GM15510 (cell line): ENCODE measurements around the gene PSMD8.

ENCODE experiments used
- POLR2A ChIP-seq: IDR thresholded peaks from 3 replicates; pipeline ENCODE4 v1.6.1; 2011; ENCODE audit warnings: borderline replicate concordance; ENCODE audit not compliant: insufficient read length; ENCODE audit errors: extremely low read depth

PSMD8 gene

DNA sequence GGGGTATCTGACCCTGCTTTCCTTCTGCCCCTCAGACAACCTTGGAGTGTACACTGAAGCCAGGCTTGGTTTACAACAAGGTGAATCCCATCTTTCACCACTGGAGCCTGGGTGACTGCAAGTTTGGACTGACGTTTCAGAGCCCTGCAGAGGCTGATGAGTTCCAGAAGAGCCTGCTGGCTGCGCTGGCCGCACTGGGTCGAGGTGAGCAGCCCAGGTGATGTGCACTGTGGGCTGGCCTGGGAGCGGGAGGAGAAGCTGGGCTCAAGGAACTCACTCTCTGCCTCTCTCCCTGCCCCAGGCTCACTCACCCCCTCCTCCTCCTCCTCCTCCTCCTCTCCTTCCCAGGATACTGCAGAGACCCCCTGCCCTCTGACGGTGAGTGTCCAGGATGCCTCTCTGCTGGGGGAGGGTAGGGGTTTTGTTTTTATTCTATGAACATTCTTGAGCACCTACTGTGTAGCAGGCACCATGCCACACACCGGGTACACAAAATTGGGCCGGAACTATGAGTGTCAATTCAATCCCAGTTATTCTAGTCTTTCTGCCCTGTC is 17.6 kb downstream of the PSMD8 start:
- no peak for TF ChIP-seq POLR2A

DNA sequence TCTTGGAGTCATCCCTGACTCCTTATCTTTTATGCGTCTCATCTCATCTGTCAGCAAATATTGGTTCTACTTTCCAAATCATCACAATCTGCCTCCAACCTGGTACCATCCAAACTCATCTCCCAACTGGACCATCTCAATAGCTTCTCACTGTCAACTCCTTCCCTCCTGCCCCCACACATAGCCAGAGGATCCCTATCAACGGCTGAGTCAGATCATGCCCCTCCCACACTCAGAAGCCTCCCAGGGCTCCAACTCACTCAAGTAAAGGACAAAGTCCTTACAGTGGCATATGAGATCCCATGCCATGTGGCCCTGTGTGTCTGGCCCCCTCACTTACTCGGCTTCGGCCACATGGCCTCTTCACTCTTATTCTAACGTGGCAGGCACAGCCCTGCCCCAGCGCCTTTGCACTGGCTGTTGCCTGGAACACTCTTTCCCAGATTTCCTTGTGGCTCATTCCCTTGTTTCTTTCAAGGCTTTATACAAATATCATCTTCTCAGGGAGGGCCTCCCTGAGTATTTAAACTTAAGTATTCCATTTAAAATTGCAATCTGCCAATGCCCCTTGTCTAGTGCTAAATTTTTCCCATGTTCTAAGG is 18.4 kb downstream of the PSMD8 start:
- TF ChIP-seq POLR2A: no peak

DNA sequence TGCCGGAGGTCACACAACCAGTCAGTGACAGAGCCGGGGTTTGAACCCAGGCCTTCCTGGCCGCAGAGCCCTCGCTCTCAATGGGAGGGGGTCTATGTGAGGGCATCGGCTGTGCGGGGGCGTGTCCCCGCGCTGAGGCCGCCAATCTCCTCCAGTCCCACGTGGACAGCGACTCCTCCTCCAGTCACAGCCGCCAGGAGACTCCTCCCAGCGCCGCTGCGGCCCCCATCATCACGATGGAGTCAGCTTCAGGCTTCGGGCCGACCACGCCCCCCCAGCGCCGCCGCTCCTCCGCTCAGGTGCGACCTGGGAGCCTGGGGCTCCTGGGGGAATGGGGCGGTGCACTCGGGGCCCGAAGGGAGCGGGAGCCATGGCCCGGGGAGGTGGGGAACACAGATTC is 20.1 kb downstream of the PSMD8 start:
- TF ChIP-seq POLR2A: no peak

DNA sequence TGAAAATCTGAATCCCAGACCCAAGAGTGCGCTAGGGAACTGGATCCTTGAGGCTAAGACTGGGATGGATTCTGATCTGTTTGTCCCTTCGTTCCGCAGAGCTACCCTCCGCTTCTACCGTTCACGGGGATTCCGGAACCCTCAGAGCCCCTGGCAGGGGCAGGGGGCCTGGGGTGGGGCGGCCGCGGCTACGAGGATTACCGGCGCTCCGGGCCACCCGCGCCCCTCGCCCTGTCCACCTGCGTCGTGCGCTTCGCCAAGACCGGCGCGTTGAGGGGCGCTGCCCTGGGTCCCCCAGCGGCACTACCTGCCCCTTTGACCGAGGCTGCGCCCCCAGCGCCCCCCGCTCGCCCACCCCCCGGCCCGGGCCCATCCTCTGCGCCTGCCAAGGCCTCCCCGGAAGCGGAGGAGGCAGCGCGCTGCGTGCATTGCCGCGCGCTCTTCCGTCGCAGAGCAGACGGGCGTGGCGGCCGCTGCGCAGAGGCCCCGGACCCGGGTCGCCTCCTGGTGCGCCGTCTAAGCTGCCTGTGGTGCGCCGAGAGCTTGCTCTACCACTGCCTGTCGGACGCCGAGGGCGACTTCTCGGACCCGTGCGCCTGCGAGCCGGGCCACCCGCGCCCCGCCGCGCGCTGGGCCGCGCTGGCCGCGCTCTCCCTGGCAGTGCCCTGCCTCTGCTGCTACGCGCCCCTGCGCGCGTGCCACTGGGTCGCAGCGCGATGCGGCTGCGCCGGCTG is 21.2 kb downstream of the PSMD8 start:
- TF ChIP-seq POLR2A: peak; percentile 50

DNA sequence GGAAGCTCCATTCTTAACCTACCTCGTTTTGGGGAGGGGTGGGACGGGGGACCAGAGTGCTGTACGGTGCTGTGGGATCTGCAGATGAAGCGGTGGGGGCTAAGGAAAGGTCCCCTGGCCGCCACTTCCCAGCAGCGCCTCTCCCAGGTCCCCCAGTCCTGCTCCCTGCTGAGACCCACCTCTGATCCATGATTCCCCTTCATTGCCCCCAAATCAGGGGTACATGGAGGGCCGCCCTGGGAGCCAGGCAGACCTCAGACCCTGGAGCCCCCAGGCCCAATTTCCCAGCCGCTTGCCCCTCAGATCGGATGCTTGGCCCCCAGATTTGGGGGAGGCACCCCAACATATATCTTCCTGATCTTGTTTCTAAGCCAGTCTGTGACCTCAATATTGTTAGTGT is 24.7 kb downstream of the PSMD8 start:
- no peak for TF ChIP-seq POLR2A

GRCh38 chr19:38399537-38399936 is 25.2 kb downstream of the PSMD8 start:
- no peak for TF ChIP-seq POLR2A

- no peak for TF ChIP-seq POLR2A
Measured at GRCh38 chr19:38400361-38400760, 26.0 kb downstream of the PSMD8 start.

DNA sequence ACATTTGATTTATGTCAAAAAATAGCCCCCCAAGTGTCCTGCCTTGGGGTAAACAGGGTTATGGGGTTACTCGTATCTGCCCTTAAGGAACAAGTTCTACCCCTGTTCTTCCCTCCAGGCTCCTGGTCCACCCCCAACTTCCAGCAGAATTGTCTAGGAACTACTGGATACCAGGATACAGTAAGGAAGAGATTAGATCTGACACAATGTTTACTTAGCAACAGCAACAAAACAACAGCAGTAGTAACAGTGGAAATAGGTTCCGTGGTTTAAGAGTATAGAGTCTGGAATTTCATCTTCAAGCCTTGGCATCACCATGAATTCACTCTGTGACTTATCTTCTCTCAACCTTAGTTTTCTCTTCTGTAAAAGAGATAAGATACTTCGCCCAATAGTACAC is 26.8 kb downstream of the PSMD8 start:
- TF ChIP-seq POLR2A: no peak

DNA sequence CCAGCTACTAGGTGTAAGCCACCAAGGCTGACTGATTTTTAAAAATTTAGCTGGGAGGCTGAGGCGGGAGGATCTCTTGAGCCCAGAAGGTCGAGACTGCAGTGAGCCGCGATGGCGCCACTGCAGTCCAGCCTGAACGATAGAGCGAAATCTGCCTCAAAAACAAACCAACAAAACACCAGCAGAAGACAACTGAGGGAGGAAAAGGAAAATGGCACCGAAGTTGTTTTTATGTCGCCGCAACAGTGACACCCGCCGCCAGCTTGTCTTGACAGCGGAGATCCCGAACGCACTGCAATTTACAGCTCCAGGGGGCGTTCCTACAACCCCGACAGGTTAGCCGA is 28.2 kb downstream of the PSMD8 start:
- TF ChIP-seq POLR2A: peak; percentile 14

- TF ChIP-seq POLR2A: peak; percentile 47
Measured at GRCh38 chr19:38402967-38403674, 28.8 kb downstream of the PSMD8 start, which contains the start of gene FAM98C. FAM98C (plus strand) TSS chr19:38403093; CDS start chr19:38403154, 61 bp downstream.

DNA sequence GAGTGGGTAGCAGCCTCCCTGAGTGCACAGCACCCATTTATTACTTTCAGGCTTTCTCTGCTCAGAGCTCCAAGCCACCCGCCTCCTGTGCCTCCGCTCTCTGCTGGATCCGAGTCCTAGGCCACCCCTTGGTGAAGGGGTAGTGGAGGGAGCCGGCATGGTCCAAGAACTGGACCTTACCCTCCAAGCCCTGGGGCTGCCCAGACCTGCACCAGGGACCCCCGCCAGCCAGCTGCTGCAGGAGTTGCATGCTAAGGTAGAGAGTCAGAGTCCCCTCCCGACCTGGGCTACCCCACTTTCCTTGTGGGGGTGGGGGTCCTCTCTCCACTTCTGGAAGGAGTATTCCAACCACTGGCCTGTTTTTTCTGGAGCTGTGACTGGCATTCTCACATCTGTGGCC is 30.5 kb downstream of the PSMD8 start:
- no peak for TF ChIP-seq POLR2A

GRCh38 chr19:38405276-38405675 is 30.9 kb downstream of the PSMD8 start:
- no peak for TF ChIP-seq POLR2A

GRCh38 chr19:38409631-38410133 is 35.3 kb downstream of the PSMD8 start:
- TF ChIP-seq POLR2A: no peak

DNA sequence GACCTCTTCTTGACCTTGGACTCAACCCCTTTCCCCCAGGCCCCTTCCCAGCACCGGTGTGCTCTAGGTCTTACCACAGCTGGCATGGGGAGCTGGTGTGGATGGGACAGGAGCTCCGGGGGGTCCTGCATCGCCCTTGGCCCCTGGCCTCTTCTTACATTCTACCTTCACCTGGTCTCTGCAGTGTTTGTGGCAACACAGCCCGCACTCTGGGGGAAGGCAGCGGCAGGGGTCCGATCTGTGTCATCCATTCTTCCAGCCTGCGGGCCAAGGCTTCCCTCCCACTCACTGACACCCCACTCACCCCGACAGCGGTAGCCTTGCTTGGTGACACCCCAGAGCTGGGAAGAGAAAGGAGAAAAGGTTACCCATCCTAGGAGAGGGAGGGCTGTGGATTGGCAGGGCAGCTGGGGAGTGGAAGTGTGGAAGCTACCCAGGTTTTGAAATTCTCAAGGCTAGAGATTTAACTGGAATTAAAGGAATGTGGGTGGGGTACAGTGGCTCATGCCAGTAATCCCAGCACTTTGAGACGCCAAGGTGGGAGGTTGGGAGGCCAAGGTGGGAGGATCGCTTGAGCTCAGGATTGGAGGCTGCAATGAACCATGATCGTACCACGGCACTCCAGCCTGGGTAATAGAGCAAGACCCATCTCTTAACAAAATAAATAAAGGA is 36.8 kb downstream of the PSMD8 start:
- no peak for TF ChIP-seq POLR2A

- no peak for TF ChIP-seq POLR2A
Measured at GRCh38 chr19:38412491-38412890, 38.1 kb downstream of the PSMD8 start.
